ENCODE results near the gene HSF2BP. TPM values are rescaled to one million over a fixed set of nuclear protein-coding genes. Genes with fewer than 3 reads are reported as not detected.
A peak's percentile ranks its signal among the peaks of the same experiment; 100 is the strongest.

The HSF2BP gene
- total RNA-seq, result 1 to 10 TPM in 1 of 4 donors, under 1 TPM in 2, not detected in 1; 0.63 to 1.2 (median 0.66) TPM

DNA sequence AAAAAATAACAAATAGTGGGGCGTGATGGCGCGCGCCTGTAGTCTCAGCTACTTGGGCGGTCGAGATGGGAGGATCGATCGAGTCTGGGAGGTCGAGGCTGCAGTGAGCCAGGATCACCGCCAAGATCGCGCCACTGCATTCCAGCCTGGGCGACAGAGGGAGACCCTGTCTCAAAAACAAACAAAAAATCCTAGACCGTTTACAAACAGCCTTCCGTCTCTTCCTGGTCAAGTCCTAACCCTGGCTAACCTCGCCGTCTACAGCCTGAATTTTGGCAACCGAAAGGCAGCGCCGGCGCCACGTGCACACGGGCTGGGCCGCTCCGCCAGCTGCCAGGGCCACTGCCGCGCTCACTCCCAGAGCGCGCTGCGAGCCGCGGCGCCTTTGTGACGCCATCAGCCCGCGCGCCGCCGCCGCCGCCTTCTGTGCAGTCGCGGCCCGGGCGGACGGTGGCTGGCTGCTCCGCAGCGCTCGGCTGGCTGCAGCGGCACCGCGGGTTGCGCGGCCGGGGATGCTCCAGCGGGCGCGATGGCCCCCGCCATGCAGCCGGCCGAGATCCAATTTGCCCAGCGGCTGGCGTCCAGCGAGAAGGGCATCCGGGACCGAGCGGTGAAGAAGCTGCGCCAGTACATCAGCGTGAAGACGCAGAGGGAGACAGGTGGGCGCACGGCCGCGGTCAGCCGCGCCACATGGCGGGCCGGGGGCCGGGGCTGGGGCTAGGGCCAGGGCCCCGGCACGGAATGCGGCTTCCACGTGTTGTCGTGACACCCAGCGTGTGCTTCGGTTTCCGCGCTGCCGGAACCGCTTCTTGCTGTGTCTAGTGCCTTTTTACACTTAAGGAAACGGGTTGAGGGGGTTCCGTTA lies at the start of gene HSF2BP, which contains the start of gene RRP1B:
Gene HSF2BP (minus strand): TSS at position 353 of the 865 bp plus-strand sequence. CDS start 1,392 bp downstream, outside the sequence.
Gene RRP1B (plus strand): TSS at position 425 of the 865 bp plus-strand sequence. CDS start 105 bp downstream, at position 530.
- H3K4me3 ChIP-seq, result peak within 1 kb of the TSS; percentile 93 to 98 (median 95)
- DNase-seq (ENCODE audit: extremely low spot score), result no peak
- intact Hi-C loops (cut with DNase I), result no loop called here
- WGBS, result 6% methylated on average over 69 of the region's 92 CpGs
- H3K36me3 ChIP-seq, result peaks cover 3 to 22% (median 17%) of the 10 kb centered on the region in 4 donors
- H3K9me3 ChIP-seq, result no peaks in the 10 kb centered on the region
- TF ChIP-seq POLR2A (IDR thresholded peaks at IDR 0.05; ENCODE audit: low read depth), result no peak
- TF ChIP-seq, protein P1, sequence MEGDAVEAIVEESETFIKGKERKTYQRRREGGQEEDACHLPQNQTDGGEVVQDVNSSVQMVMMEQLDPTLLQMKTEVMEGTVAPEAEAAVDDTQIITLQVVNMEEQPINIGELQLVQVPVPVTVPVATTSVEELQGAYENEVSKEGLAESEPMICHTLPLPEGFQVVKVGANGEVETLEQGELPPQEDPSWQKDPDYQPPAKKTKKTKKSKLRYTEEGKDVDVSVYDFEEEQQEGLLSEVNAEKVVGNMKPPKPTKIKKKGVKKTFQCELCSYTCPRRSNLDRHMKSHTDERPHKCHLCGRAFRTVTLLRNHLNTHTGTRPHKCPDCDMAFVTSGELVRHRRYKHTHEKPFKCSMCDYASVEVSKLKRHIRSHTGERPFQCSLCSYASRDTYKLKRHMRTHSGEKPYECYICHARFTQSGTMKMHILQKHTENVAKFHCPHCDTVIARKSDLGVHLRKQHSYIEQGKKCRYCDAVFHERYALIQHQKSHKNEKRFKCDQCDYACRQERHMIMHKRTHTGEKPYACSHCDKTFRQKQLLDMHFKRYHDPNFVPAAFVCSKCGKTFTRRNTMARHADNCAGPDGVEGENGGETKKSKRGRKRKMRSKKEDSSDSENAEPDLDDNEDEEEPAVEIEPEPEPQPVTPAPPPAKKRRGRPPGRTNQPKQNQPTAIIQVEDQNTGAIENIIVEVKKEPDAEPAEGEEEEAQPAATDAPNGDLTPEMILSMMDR (IDR thresholded peaks at IDR 0.05), result peak; percentile 6 to 44 (median 11)
- no peak for TF ChIP-seq EP300 (IDR thresholded peaks at IDR 0.05)
- TF ChIP-seq POLR2AphosphoS5 (IDR thresholded peaks at IDR 0.05), result peak; percentile 75 to 79
- no peaks in the 10 kb centered on the region for H3K27me3 ChIP-seq
- peak within 1 kb of the TSS; percentile 85 to 95 (median 92) for H3K27ac ChIP-seq (replicated peaks in 1 of 4)
- H3K4me1 ChIP-seq, result peaks cover 19 to 39% (median 33%) of the 10 kb centered on the region in 4 donors

DNA sequence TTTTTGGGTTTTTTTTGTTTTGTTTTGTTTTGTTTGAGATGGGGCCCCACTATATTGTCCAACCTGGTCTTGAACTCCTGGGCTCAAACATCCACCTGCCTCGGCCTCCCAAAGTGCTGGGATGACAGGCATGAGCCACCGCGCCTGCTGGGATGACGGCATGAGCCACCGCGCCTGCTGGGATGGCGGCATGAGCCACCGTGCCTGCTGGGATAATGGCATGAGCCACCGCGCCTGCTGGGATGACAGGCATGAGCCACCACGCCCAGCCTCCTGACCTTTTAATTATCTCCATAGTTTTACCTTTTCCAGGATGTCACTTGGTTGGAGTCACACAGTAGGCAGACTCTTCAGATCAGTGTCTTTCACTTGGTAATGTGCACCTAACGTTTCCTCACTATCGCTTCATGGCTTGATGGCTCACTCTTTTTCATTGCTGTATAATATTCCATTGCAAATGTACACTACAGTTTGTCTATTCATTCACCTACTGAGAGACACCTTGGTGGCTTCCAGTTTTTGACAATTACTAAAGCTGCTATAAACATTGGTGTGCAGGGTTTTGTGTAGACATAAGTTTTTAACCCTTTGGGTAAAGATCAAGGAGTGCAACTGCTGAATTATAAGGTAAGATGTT lies 49.6 kb upstream of the HSF2BP start:
- no peak for TF ChIP-seq EP300 (IDR thresholded peaks at IDR 0.05)
- TF ChIP-seq, protein P1 (IDR thresholded peaks at IDR 0.05), result no peak
- TF ChIP-seq POLR2AphosphoS5 (IDR thresholded peaks at IDR 0.05), result no peak
- no peak for TF ChIP-seq POLR2A (IDR thresholded peaks at IDR 0.05; ENCODE audit: low read depth)
- WGBS, result 87% methylated on average over 12 of the region's 13 CpGs
- intact Hi-C loops (cut with DNase I), result no loop called here

DNA sequence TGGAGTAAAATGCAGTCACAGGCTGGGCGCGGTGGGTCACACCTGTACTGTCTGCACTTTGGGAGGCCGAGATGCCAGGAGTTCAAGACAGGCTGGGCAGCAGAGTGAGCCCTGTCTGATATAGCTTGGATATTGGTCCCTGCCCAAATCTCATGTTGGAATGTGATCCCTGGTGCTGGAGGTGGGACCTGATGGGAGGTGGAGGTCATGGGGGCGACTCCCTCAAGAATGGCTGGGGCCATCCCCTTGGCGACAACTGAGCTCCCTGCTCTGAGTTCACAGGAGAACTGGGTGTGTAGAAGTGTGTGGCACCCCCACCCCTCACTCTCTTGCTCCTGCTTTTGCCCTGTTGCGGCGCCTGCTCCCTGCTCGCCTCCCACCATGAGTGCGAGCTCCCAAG lies 48.2 kb upstream of the HSF2BP start:
- no peaks in the 10 kb centered on the region for H3K9me3 ChIP-seq
- H3K4me1 ChIP-seq, result peaks cover 0 to 10% (median 4%) of the 10 kb centered on the region in 4 donors
- H3K27me3 ChIP-seq, result peaks cover 0 to 5% (median 0%) of the 10 kb centered on the region in 4 donors
- 89% methylated on average over 5 of the region's 9 CpGs for WGBS
- no peaks in the 10 kb centered on the region for H3K36me3 ChIP-seq
- no peak for DNase-seq (ENCODE audit: extremely low spot score)
- intact Hi-C loops (cut with DNase I), result no loop called here
- TF ChIP-seq, protein P1 (IDR thresholded peaks at IDR 0.05), result no peak
- TF ChIP-seq POLR2A (IDR thresholded peaks at IDR 0.05; ENCODE audit: low read depth), result no peak
- no peak for TF ChIP-seq POLR2AphosphoS5 (IDR thresholded peaks at IDR 0.05)
- TF ChIP-seq EP300 (IDR thresholded peaks at IDR 0.05), result no peak
- no peak overlapping the region for H3K27ac ChIP-seq (replicated peaks in 1 of 4)
- H3K4me3 ChIP-seq, result no peak overlapping the region

More for the DNA sequence above, 49.6 kb upstream of the HSF2BP start:
- H3K4me3 ChIP-seq, result no peak overlapping the region
- no peak for DNase-seq (ENCODE audit: extremely low spot score)
- no peaks in the 10 kb centered on the region for H3K27me3 ChIP-seq
- H3K9me3 ChIP-seq, result no peaks in the 10 kb centered on the region
- H3K36me3 ChIP-seq, result no peaks in the 10 kb centered on the region
- H3K4me1 ChIP-seq, result no peaks in the 10 kb centered on the region
- no peak overlapping the region for H3K27ac ChIP-seq (replicated peaks in 1 of 4)

DNA sequence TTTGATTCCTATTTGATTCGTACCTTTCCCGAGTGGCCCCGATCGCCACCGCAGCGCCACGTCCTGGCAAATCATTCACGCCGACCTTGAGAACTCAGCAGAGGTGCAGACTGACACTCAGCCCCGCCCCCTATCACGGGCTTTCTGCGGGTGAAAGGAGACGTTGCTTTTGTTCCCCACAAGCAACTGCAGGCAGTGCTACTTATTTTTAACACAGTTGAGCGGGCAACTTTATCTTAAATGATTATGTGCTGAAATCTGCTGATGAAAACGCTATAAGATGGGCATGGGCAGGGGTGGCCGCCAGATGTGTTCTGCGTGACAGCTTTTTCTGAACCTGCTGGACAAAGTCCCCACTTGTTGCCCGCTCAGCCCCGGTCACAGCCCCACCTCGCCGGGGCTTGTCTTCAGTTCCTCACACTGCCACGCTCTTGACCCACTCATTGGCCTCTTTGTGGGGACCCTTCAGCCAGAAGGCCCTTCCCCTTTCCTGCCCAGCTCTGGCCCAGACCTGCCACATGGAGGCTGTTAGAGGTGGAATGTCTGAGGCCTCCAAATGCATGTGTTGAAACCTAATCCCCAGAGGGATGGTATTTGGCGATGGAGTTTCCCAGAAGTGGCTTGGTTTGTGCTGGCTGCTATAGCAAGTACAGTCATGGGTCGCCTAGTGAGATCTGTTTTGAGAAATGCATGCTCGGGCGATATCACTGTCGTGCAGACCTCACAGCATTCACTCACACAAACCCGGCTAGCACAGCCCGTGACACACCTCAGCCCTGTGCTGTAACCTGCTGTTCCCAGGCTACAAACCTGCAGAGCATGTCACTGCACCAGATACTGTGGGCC lies 44.0 kb upstream of the HSF2BP start:
- WGBS, result 60% methylated on average over 26 of the region's 29 CpGs
- Histone ChIP-seq H3K4me3 (no peak overlapping the region), H3K4me1 (peaks cover 0 to 12% (median 6%) of the 10 kb centered on the region in 4 donors), H3K27me3 (peaks cover 0 to 7% (median 0%) of the 10 kb centered on the region in 4 donors), H3K36me3 (no peaks in the 10 kb centered on the region), H3K27ac (replicated peaks in 1 of 4) (no peak overlapping the region), H3K9me3 (no peaks in the 10 kb centered on the region)
- TF ChIP-seq EP300 (IDR thresholded peaks at IDR 0.05), result no peak
- TF ChIP-seq, protein P1 (IDR thresholded peaks at IDR 0.05), result no peak
- no peak for TF ChIP-seq POLR2AphosphoS5 (IDR thresholded peaks at IDR 0.05)
- no peak for TF ChIP-seq POLR2A (IDR thresholded peaks at IDR 0.05; ENCODE audit: low read depth)
- intact Hi-C loops (cut with DNase I), result no loop called here
- no peak for DNase-seq (ENCODE audit: extremely low spot score)
